Measurements from ENCODE around the gene PPM1J. TPM values are rescaled to one million over a fixed set of nuclear protein-coding genes. Genes with fewer than 3 reads are reported as not detected.
A peak's percentile ranks its signal among the peaks of the same experiment; 100 is the strongest.

Gene PPM1J
- total RNA-seq, 1 experiment from 2014 or later = 19.3 TPM

GRCh38 chr1:112723511-112723839 is 8.3 kb upstream of the PPM1J start:
- no peak for ATAC-seq
- ChIA-PET CTCF (interaction anchor here (1.1 to 12.5 kb wide), 5 partner anchors 9 to 319 kb away, joined by 3 to 373 read pairs (median 5); partner anchors contain the start of gene PPM1J), POLR2A (interaction anchor here (0.9 to 1.4 kb wide), 2 partner anchors 80 to 483 kb away, joined by 3 read pairs; no protein-coding TSS in a partner anchor)
- Mint-ChIP-seq H3K9me3 (peaks cover 5% of the 10 kb centered on the region), H3K27ac (no peak overlapping the region), H3K36me3 (no peaks in the 10 kb centered on the region), H3K4me3 (peak overlapping the region; percentile 67), H3K4me1 (peaks cover 18% of the 10 kb centered on the region), H3K27me3 (ENCODE audit: low read depth) (peaks cover 57% of the 10 kb centered on the region)
- no peak for DNase-seq (ENCODE audit: low spot score)
- TF ChIP-seq ELF4 (CRISPR knock-in tag; IDR thresholded peaks at IDR 0.05; ENCODE audit: low read depth) = no peak
- TF ChIP-seq IRF1 (CRISPR knock-in tag; IDR thresholded peaks at IDR 0.05) = no peak

- POLR2A ChIA-PET = interaction anchor here (0.9 to 1.4 kb wide), 2 partner anchors 80 to 484 kb away, joined by 3 read pairs; no protein-coding TSS in a partner anchor
- no peak overlapping the region for H3K27ac Mint-ChIP-seq
- no peaks in the 10 kb centered on the region for H3K36me3 Mint-ChIP-seq
- peaks cover 18% of the 10 kb centered on the region for H3K4me1 Mint-ChIP-seq
- ATAC-seq (peak; percentile 62), DNase-seq (ENCODE audit: low spot score) (peak; percentile 58)
- H3K27me3 Mint-ChIP-seq (ENCODE audit: low read depth) = peaks cover 55% of the 10 kb centered on the region
- peak overlapping the region; percentile 67 for H3K4me3 Mint-ChIP-seq
- TF ChIP-seq, protein P1, sequence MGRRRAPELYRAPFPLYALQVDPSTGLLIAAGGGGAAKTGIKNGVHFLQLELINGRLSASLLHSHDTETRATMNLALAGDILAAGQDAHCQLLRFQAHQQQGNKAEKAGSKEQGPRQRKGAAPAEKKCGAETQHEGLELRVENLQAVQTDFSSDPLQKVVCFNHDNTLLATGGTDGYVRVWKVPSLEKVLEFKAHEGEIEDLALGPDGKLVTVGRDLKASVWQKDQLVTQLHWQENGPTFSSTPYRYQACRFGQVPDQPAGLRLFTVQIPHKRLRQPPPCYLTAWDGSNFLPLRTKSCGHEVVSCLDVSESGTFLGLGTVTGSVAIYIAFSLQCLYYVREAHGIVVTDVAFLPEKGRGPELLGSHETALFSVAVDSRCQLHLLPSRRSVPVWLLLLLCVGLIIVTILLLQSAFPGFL (CRISPR knock-in tag; IDR thresholded peaks at IDR 0.05; ENCODE audit: borderline replicate concordance) = no peak
- TF ChIP-seq MAX (CRISPR knock-in tag; IDR thresholded peaks at IDR 0.05) = peak; percentile 22; the same call in 1 of the 2 replicates
- TF ChIP-seq, protein P2, sequence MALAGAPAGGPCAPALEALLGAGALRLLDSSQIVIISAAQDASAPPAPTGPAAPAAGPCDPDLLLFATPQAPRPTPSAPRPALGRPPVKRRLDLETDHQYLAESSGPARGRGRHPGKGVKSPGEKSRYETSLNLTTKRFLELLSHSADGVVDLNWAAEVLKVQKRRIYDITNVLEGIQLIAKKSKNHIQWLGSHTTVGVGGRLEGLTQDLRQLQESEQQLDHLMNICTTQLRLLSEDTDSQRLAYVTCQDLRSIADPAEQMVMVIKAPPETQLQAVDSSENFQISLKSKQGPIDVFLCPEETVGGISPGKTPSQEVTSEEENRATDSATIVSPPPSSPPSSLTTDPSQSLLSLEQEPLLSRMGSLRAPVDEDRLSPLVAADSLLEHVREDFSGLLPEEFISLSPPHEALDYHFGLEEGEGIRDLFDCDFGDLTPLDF (CRISPR knock-in tag; IDR thresholded peaks at IDR 0.05) = 0 out of 2 replicates have a peak, but pooled peaks have one; percentile 25
- TF ChIP-seq ZNF121 (CRISPR knock-in tag; IDR thresholded peaks at IDR 0.05) = no peak
- TF ChIP-seq, protein P3, sequence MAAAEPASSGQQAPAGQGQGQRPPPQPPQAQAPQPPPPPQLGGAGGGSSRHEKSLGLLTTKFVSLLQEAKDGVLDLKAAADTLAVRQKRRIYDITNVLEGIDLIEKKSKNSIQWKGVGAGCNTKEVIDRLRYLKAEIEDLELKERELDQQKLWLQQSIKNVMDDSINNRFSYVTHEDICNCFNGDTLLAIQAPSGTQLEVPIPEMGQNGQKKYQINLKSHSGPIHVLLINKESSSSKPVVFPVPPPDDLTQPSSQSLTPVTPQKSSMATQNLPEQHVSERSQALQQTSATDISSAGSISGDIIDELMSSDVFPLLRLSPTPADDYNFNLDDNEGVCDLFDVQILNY (CRISPR knock-in tag; IDR thresholded peaks at IDR 0.05) = no peak
- CTCF ChIA-PET = interaction anchor here (0.6 to 12.5 kb wide), 8 partner anchors 8 to 350 kb away, joined by 3 to 373 read pairs (median 6); partner anchors contain the start of genes LRIG2 and PPM1J
- peaks cover 5% of the 10 kb centered on the region for H3K9me3 Mint-ChIP-seq
Observed at GRCh38 chr1:112722601-112723510, 7.7 kb upstream of the PPM1J start.

GRCh38 chr1:112721966-112722524 is 6.9 kb upstream of the PPM1J start:
- Mint-ChIP-seq H3K4me1 (peaks cover 19% of the 10 kb centered on the region), H3K9me3 (peaks cover 5% of the 10 kb centered on the region), H3K27me3 (ENCODE audit: low read depth) (peaks cover 50% of the 10 kb centered on the region), H3K27ac (no peak overlapping the region), H3K36me3 (no peaks in the 10 kb centered on the region), H3K4me3 (0 out of 2 replicates have a peak overlapping the region, but pooled peaks have one; percentile 67)
- no peak for ATAC-seq
- ChIA-PET CTCF (interaction anchor here (0.6 to 12.5 kb wide), 7 partner anchors 7 to 350 kb away, joined by 3 to 373 read pairs (median 7); partner anchors contain the start of genes LRIG2 and PPM1J), POLR2A (interaction anchor here (1.4 kb wide), 1 partner anchor 81 kb away, joined by 3 read pairs; no protein-coding TSS in a partner anchor)
- no peak for DNase-seq (ENCODE audit: low spot score)
- TF ChIP-seq GABPB1 (CRISPR knock-in tag; IDR thresholded peaks at IDR 0.05) (no peak), HMGXB4 (CRISPR knock-in tag; IDR thresholded peaks at IDR 0.05) (0 out of 2 replicates have a peak, but pooled peaks have one; percentile 5)
- TF ChIP-seq, protein P1 (CRISPR knock-in tag; IDR thresholded peaks at IDR 0.05; ENCODE audit: borderline replicate concordance) = no peak
- TF ChIP-seq, protein P4, sequence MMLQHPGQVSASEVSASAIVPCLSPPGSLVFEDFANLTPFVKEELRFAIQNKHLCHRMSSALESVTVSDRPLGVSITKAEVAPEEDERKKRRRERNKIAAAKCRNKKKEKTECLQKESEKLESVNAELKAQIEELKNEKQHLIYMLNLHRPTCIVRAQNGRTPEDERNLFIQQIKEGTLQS (CRISPR knock-in tag; conservative IDR thresholded peaks at IDR 0.05) = no peak
